Neutrophil (primary cell): ENCODE measurements around the gene ARF3.
A peak's percentile ranks its signal among the peaks of the same experiment; 100 is the strongest.

Experiments
- H3K27ac ChIP-seq: fragments of 200-600 bp; sonication (generic); 2 replicates; pipeline ENCODE4 v1.5.1; 2016; ENCODE audit warnings: mild to moderate bottlenecking, moderate library complexity
- H3K27me3 ChIP-seq: fragments of 200-600 bp; sonication (generic); 2 replicates; pipeline ENCODE4 v1.6.0; 2016; ENCODE audit warnings: mild to moderate bottlenecking
- H3K36me3 ChIP-seq: fragments of 200-600 bp; sonication (generic); 2 replicates; pipeline ENCODE4 v1.5.1; 2017
- H3K4me1 ChIP-seq, 2 experiments: fragments of 200-600 bp in 1 of 2; sonication (generic) in 1 of 2; 1 replicate in 1 of 2; 2 replicates in 1 of 2; pipeline versions ENCODE4 v1.5.1 to v1.6.1; 2013 to 2016; ENCODE audit warnings: low read depth in 1 of 2, low read length in 1 of 2, mild to moderate bottlenecking in 1 of 2, moderate library complexity in 1 of 2; ENCODE audit not compliant: control insufficient read depth in 1 of 2, insufficient read depth in 1 of 2
- H3K4me3 ChIP-seq, 2 experiments: fragments of 200-600 bp in 1 of 2; sonication (generic) in 1 of 2; 1 replicate in 1 of 2; 2 replicates in 1 of 2; pipeline ENCODE4 v1.5.1; 2013 to 2016; ENCODE audit warnings: low read depth in 1 of 2, low read length in 1 of 2, mild to moderate bottlenecking in 1 of 2, moderate library complexity in 1 of 2
- H3K9me3 ChIP-seq: fragments of 200-600 bp; sonication (generic); 2 replicates; pipeline ENCODE4 v1.5.1; 2016
- TF ChIP-seq, protein P1 (sequence below): fragments of 200-600 bp; sonication (generic); IDR thresholded peaks from 2 replicates; pipeline ENCODE4 v1.5.1; 2016; ENCODE audit warnings: antibody characterized with exemption

Gene ARF3

DNA sequence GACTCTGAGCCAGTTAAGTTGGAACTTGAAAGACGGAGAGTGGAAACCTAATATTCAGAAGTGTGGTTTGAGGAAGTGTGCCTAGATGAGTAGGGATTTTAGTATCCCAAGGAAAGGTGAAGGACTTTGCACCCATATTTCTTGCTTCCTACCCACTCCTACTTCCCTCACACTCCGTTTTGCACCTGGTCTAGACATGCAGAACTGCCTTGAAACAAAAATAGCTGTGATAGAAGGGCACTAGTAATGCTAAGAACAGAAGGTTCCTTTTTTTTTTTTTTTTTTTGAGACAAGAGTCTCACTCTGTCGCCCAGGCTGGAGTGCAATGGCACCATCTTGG, 732 bp upstream of the ARF3 start:
- peaks cover 6% of the 10 kb centered on the region for H3K36me3 ChIP-seq
- no peaks in the 10 kb centered on the region for H3K9me3 ChIP-seq
- peak overlapping the region; percentile 86 for H3K27ac ChIP-seq
- peak overlapping the region; percentile 85 to 94 for H3K4me3 ChIP-seq
- H3K27me3 ChIP-seq = peaks cover 33% of the 10 kb centered on the region
- TF ChIP-seq, protein P1, sequence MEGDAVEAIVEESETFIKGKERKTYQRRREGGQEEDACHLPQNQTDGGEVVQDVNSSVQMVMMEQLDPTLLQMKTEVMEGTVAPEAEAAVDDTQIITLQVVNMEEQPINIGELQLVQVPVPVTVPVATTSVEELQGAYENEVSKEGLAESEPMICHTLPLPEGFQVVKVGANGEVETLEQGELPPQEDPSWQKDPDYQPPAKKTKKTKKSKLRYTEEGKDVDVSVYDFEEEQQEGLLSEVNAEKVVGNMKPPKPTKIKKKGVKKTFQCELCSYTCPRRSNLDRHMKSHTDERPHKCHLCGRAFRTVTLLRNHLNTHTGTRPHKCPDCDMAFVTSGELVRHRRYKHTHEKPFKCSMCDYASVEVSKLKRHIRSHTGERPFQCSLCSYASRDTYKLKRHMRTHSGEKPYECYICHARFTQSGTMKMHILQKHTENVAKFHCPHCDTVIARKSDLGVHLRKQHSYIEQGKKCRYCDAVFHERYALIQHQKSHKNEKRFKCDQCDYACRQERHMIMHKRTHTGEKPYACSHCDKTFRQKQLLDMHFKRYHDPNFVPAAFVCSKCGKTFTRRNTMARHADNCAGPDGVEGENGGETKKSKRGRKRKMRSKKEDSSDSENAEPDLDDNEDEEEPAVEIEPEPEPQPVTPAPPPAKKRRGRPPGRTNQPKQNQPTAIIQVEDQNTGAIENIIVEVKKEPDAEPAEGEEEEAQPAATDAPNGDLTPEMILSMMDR = no peak
- peaks cover 39 to 40% of the 10 kb centered on the region in 2 experiments for H3K4me1 ChIP-seq

DNA sequence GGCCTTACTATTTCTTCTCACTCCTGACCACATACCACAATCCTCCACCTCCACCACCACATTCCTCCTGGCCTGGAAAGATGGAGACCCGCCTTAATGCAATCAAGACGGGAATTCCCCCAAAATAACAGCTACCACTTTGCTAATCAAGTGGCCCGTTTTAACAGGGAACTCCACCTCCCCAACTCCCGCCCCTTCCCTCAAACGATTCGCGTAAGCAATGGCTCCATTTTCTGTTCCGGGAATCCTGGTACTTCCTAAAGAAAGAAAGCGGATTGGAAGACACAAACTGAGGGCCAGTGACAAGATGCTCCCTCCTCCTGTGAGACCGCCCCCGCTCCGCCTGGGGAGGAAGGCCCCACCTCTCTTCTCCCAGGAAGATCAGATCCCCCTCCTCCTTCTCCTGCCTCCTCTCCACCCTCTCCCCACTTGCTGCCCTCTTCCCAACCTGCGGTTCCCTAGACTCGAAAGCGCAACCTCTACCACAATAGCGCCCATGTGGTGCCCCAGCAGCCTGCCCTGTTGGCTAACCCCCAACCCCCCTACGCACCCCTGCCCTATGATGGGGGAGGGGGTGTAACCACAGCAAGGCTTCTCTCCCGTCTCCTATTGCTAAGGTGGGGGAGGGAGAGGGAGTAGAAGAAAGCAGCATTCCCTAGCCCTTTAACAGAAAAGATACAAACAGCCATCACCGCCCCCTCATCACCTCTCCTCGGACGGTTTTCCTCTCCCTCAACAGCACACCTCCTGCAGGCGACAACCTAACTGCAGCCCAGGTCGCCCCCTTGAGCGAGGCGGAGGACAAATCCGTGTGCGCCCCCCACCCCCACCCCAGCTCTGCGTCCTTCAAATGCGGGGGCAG, 777 bp downstream of the ARF3 start:
- peaks cover 13% of the 10 kb centered on the region for H3K36me3 ChIP-seq
- H3K9me3 ChIP-seq = no peaks in the 10 kb centered on the region
- H3K4me1 ChIP-seq = peaks cover 39 to 40% of the 10 kb centered on the region in 2 experiments
- TF ChIP-seq, protein P1 = no peak
- H3K27ac ChIP-seq = peak overlapping the region; percentile 86
- H3K27me3 ChIP-seq = peaks cover 20% of the 10 kb centered on the region
- peak overlapping the region; percentile 85 to 94 for H3K4me3 ChIP-seq

DNA sequence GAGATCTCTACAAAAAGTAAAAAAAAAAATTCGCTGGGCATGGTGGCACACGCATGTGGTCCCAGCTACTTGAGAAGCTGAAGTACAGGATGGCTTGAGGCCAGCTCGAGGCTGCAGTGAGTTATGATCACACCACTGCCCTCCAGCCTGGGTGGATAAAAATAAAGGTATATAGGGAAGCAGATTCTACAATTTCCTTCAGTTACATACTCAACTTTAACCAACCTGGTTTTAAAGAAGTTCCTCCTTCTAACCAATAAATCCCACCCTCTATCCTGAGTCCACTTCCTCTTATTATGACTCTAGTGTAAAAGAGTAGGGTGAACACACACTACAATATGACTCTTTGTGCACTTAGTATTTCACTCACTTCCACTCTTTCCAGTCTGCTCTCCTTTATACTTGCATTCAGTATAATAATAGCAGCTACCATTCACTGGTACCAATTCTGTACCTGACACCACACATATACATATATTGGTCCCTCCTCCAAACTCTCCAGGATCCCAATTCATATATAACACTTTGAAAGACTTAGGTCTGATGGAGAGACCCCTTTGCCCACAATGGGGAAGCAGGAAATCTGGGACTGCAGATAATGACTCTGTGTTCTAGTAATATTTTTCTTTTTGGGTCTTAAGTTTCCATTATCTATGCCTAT, 2.3 kb downstream of the ARF3 start:
- Histone ChIP-seq H3K4me1 (peaks cover 39 to 40% of the 10 kb centered on the region in 2 experiments), H3K27me3 (peaks cover 7% of the 10 kb centered on the region), H3K36me3 (peaks cover 13% of the 10 kb centered on the region), H3K9me3 (no peaks in the 10 kb centered on the region), H3K27ac (peak overlapping the region; percentile 86), H3K4me3 (no peak overlapping the region)
- TF ChIP-seq, protein P1 = no peak

DNA sequence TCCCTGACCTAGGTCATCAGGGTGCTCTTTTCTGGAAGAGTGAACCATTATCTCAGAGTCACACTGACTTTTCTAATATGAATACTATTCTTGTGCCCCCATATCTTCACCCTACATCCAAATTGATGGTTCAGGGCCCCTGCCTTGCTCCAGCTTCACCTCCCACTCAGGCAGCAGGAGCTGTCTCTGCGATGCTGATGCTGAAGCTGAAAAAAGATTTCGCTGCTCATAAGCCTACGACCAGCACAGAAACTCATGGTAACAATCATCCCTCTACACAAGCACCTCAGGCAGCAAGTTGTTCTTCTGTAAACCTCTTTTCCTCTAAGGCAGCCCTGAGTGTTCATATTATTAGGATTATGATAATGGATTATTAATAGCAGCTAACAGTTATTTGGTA, 3.2 kb downstream of the ARF3 start:
- no peaks in the 10 kb centered on the region for H3K9me3 ChIP-seq
- peak overlapping the region; percentile 86 for H3K27ac ChIP-seq
- no peak overlapping the region for H3K4me3 ChIP-seq
- peaks cover 2% of the 10 kb centered on the region for H3K27me3 ChIP-seq
- peaks cover 13% of the 10 kb centered on the region for H3K36me3 ChIP-seq
- TF ChIP-seq, protein P1 = no peak
- peaks cover 39 to 40% of the 10 kb centered on the region in 2 experiments for H3K4me1 ChIP-seq

DNA sequence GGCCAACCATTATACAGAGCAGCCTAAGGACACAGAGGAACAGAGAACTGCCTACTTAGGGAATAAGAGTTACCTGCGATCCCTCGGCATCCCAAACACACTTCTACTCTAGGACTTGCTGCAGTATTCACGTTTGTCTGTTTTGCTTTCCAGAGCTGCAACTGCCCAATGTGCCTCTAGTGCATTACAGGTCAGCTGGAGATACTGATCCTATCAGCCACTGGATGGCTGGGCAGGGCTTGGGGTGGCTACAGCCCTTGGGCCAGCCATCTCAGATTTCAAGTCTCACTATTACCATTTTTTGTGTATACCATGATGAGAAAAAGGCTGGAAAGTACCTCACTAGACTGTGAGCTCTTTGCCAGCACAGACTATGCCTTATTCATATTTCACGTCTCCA, 4.6 kb downstream of the ARF3 start:
- Histone ChIP-seq H3K9me3 (no peaks in the 10 kb centered on the region), H3K4me1 (peaks cover 34 to 36% of the 10 kb centered on the region in 2 experiments), H3K27ac (no peak overlapping the region), H3K27me3 (no peaks in the 10 kb centered on the region), H3K4me3 (no peak overlapping the region), H3K36me3 (peaks cover 13% of the 10 kb centered on the region)
- TF ChIP-seq, protein P1 = no peak
